Panc1 (cell line): ENCODE data around the gene GPR176. TPM values are rescaled to one million over a fixed set of nuclear protein-coding genes. Genes with fewer than 3 reads are reported as not detected.

Experiments
- ATAC-seq: fragments of 200-7000 bp; cut with Tn5 transposase; 2 replicates; pipeline ENCODE4 v1.9.1; 2020; ENCODE audit warnings: mild to moderate bottlenecking, moderate library complexity
- BruUV-seq: library from RNA; stranded (reverse); fragments of 400-500 nt; replicated peaks from 2 replicates; lab custom pipeline; 2021; lab: Mats Ljungman, UMichigan
- CTCF ChIA-PET: fragments of 300-600 bp; sonication (Branson Sonifier 250); formaldehyde crosslinking; loops from one replicate; lab custom pipeline; 2022; ENCODE audit warnings: antibody characterized with exemption; lab: Charles Lee
- POLR2A ChIA-PET: fragments of 300-600 bp; sonication (Branson Sonifier 250); formaldehyde crosslinking; loops from one replicate; lab custom pipeline; 2022; ENCODE audit warnings: antibody characterized with exemption; lab: Charles Lee
- DNase-seq: peaks from one replicate; pipeline ENCODE4 v3.0.0-alpha.2; 2010; ENCODE audit warnings: low read depth, low spot score
- H3K27ac ChIP-seq: 2 replicates; pipeline ENCODE4 v1.5.1; 2011; ENCODE audit warnings: mild to moderate bottlenecking, low read length, inconsistent platforms
- H3K27me3 ChIP-seq: fragments of 200-500 bp; sonication (Bioruptor generic); 2 replicates; pipeline ENCODE4 v1.6.0; 2014; ENCODE audit warnings: low read length, inconsistent platforms; ENCODE audit not compliant: control insufficient read depth, insufficient read depth
- H3K36me3 ChIP-seq: fragments of 200-500 bp; sonication (Bioruptor generic); 2 replicates; pipeline ENCODE4 v1.5.1; 2014; ENCODE audit warnings: inconsistent platforms, mild to moderate bottlenecking, low read length, moderate library complexity; ENCODE audit not compliant: control insufficient read depth, insufficient read depth
- H3K4me1 ChIP-seq: 2 replicates; pipeline ENCODE4 v1.5.1; 2011; ENCODE audit warnings: inconsistent platforms, mild to moderate bottlenecking, low read length, moderate library complexity; ENCODE audit not compliant: control insufficient read depth, insufficient read depth
- H3K4me3 ChIP-seq, 2 experiments: 2 replicates each; pipeline ENCODE4 v1.5.1; 2011 to 2012; ENCODE audit warnings: low read depth in 2 of 2, low read length in 2 of 2, mild to moderate bottlenecking in 2 of 2, inconsistent platforms in 1 of 2, moderate library complexity in 1 of 2
- H3K9me3 ChIP-seq: fragments of 200-500 bp; sonication (Bioruptor generic); 2 replicates; pipeline ENCODE4 v1.5.1; 2014; ENCODE audit warnings: low read depth, mild to moderate bottlenecking, inconsistent platforms, low read length, moderate library complexity; ENCODE audit not compliant: control insufficient read depth, insufficient read depth
- POLR2AphosphoS5 ChIP-seq: IDR thresholded peaks from 2 replicates; pipeline ENCODE4 v1.6.1; 2012; ENCODE audit warnings: mild to moderate bottlenecking, low read depth, low read length, moderate library complexity
- SIN3A ChIP-seq: IDR thresholded peaks from 2 replicates; pipeline ENCODE4 v1.6.1; 2012; ENCODE audit warnings: low read depth, mild to moderate bottlenecking, low read length, moderate library complexity, borderline replicate concordance; ENCODE audit not compliant: insufficient read depth
- TCF7L2 ChIP-seq: IDR thresholded peaks from 2 replicates; pipeline ENCODE4 v1.6.1; 2011; ENCODE audit warnings: mild to moderate bottlenecking, low read depth, low read length, inconsistent platforms
- in situ Hi-C: cut with HindIII; loops from 2 replicates; pipeline ENCODE4 v1.10.0; 2016; ENCODE audit warnings: low sequenced_read_pairs, low pct_unique_long_range_greater_than_20kb
- intact Hi-C: fragments of 100-400 bp; cut with micrococcal nuclease; formaldehyde crosslinking; loops from one replicate; pipeline ENCODE4 v1.10.0; 2022; ENCODE audit not compliant: unreplicated experiment
- total RNA-seq: library from RNA; stranded (reverse); gene quantifications from one replicate; pipeline ENCODE4 v1.2.1, GENCODE V29; 2021; ENCODE audit not compliant: unreplicated experiment
- TF ChIP-seq, protein P1 (sequence below), 2 experiments: IDR thresholded peaks; 2 replicates each; pipeline ENCODE4 v1.6.1; 2011 to 2012; ENCODE audit warnings: low read depth in 2 of 2, control low read depth in 1 of 2, low read length in 1 of 2, mild to moderate bottlenecking in 1 of 2, moderate library complexity in 1 of 2; ENCODE audit not compliant: insufficient read depth in 1 of 2
- TF ChIP-seq, protein P2 (sequence below): fragments of 450-650 bp; IDR thresholded peaks from 2 replicates; pipeline ENCODE4 v1.5.1; 2017; ENCODE audit warnings: mild to moderate bottlenecking

The GPR176 gene
- total RNA-seq, 1 experiment from 2014 or later: 12.7 TPM

DNA sequence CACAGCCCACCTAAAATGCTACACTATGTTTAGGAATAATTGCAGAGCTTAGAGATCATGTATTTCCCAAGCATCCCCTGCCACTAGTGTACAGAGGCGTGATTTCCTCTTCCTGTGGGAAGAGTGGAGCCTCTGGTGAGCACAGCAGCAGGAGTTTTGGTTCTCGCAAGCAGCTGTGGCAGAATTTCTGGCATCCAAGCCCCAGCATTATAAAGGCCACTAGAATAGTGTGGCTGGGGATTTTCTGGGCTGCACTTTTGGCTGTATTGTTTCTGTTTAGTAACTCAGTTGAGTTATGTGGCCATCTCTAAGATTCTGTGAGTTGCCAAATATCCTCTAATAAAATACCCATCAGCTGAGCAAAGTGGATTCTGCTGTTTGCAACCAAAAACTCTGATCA lies 64.7 kb downstream of the GPR176 start:
- Histone ChIP-seq H3K27me3 (no peaks in the 10 kb centered on the region), H3K9me3 (no peaks in the 10 kb centered on the region), H3K27ac (no peak overlapping the region), H3K36me3 (no peaks in the 10 kb centered on the region), H3K4me3 (no peak overlapping the region), H3K4me1 (no peaks in the 10 kb centered on the region)
- POLR2A ChIA-PET: no interaction called here
- in situ Hi-C loops (no loop called here), intact Hi-C loops (no loop called here)
- DNase-seq: no peak
- CTCF ChIA-PET: no interaction called here
- no peak for ATAC-seq
- no TSS peak for BruUV-seq
- TF ChIP-seq POLR2AphosphoS5: no peak
- TF ChIP-seq, protein P1, sequence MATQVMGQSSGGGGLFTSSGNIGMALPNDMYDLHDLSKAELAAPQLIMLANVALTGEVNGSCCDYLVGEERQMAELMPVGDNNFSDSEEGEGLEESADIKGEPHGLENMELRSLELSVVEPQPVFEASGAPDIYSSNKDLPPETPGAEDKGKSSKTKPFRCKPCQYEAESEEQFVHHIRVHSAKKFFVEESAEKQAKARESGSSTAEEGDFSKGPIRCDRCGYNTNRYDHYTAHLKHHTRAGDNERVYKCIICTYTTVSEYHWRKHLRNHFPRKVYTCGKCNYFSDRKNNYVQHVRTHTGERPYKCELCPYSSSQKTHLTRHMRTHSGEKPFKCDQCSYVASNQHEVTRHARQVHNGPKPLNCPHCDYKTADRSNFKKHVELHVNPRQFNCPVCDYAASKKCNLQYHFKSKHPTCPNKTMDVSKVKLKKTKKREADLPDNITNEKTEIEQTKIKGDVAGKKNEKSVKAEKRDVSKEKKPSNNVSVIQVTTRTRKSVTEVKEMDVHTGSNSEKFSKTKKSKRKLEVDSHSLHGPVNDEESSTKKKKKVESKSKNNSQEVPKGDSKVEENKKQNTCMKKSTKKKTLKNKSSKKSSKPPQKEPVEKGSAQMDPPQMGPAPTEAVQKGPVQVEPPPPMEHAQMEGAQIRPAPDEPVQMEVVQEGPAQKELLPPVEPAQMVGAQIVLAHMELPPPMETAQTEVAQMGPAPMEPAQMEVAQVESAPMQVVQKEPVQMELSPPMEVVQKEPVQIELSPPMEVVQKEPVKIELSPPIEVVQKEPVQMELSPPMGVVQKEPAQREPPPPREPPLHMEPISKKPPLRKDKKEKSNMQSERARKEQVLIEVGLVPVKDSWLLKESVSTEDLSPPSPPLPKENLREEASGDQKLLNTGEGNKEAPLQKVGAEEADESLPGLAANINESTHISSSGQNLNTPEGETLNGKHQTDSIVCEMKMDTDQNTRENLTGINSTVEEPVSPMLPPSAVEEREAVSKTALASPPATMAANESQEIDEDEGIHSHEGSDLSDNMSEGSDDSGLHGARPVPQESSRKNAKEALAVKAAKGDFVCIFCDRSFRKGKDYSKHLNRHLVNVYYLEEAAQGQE (IDR thresholded peaks at IDR 0.05; ENCODE audit: insufficient read depth in 1 of 2, low read depth in 2 of 2, low read length in 1 of 2): no peak
- no peak for TF ChIP-seq TCF7L2
- TF ChIP-seq, protein P2, sequence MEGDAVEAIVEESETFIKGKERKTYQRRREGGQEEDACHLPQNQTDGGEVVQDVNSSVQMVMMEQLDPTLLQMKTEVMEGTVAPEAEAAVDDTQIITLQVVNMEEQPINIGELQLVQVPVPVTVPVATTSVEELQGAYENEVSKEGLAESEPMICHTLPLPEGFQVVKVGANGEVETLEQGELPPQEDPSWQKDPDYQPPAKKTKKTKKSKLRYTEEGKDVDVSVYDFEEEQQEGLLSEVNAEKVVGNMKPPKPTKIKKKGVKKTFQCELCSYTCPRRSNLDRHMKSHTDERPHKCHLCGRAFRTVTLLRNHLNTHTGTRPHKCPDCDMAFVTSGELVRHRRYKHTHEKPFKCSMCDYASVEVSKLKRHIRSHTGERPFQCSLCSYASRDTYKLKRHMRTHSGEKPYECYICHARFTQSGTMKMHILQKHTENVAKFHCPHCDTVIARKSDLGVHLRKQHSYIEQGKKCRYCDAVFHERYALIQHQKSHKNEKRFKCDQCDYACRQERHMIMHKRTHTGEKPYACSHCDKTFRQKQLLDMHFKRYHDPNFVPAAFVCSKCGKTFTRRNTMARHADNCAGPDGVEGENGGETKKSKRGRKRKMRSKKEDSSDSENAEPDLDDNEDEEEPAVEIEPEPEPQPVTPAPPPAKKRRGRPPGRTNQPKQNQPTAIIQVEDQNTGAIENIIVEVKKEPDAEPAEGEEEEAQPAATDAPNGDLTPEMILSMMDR: no peak
- TF ChIP-seq SIN3A: no peak

DNA sequence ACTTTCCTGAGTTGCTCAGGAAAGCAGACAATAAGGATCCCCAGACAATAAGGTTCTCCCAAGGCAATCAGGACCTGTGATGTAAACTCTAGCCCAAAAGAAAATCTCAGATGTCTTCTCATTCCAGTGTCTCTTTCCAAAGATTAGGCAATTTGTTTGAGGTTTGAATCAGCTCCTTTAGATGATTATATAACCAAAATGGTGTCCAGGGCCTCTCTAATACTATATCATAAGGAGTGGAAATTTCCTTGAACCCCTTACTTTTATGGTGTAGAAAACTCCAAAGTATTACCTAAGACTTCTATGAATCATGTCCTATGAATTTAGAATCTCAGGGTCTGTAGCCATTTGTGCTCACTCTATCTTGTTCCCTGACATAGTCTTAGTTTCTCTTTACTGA lies 65.9 kb downstream of the GPR176 start:
- Histone ChIP-seq H3K4me1 (no peaks in the 10 kb centered on the region), H3K9me3 (no peaks in the 10 kb centered on the region), H3K27ac (no peak overlapping the region), H3K36me3 (no peaks in the 10 kb centered on the region), H3K4me3 (no peak overlapping the region), H3K27me3 (no peaks in the 10 kb centered on the region)
- CTCF ChIA-PET: no interaction called here
- POLR2A ChIA-PET: no interaction called here
- intact Hi-C loops: no loop called here
- in situ Hi-C loops: no loop called here
- DNase-seq (no peak), ATAC-seq (no peak)
- TF ChIP-seq, protein P2: no peak
- TF ChIP-seq SIN3A (no peak), TCF7L2 (no peak), POLR2AphosphoS5 (no peak)
- TF ChIP-seq, protein P1 (IDR thresholded peaks at IDR 0.05; ENCODE audit: insufficient read depth in 1 of 2, low read depth in 2 of 2, low read length in 1 of 2): no peak
- BruUV-seq: no TSS peak
